Retinal pigment epithelial cell (primary cell): ENCODE measurements around the gene TULP3.

Experiments used
- DNase-seq: peaks from one replicate; pipeline ENCODE4 v3.0.0-alpha.2; 2010; ENCODE audit warnings: low read depth
- H3K4me3 ChIP-seq: 2 replicates; pipeline ENCODE4 v1.5.1; 2011; ENCODE audit warnings: mild to moderate bottlenecking, low read length, control low read depth, moderate library complexity
- TF ChIP-seq, protein P1 (sequence below): conservative IDR thresholded peaks from 2 replicates; pipeline ENCODE4 v1.5.1; 2011; ENCODE audit warnings: low read depth, low read length, control low read depth, inconsistent platforms

TULP3 gene

DNA sequence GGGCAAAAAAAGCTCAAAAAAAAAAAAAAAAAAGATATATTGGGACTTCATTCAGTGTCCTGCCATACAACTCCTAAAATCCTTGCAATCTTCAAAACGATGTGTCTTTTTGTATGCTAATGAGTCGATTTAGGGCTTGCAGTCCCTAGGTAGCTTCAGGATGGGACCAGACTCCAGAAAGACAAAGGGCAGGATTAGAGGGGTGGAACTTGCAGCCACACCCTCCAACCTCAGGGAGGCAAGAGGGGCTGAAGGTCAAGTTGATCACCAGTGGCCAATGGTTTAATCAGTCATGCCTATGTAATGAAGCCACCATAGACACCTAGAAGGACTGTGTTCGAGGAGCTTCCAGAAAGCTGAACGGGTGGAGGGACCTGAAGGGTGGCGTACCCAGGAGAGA lies 97.8 kb downstream of the TULP3 start:
- H3K4me3 ChIP-seq, result no peak overlapping the region
- TF ChIP-seq, protein P1, sequence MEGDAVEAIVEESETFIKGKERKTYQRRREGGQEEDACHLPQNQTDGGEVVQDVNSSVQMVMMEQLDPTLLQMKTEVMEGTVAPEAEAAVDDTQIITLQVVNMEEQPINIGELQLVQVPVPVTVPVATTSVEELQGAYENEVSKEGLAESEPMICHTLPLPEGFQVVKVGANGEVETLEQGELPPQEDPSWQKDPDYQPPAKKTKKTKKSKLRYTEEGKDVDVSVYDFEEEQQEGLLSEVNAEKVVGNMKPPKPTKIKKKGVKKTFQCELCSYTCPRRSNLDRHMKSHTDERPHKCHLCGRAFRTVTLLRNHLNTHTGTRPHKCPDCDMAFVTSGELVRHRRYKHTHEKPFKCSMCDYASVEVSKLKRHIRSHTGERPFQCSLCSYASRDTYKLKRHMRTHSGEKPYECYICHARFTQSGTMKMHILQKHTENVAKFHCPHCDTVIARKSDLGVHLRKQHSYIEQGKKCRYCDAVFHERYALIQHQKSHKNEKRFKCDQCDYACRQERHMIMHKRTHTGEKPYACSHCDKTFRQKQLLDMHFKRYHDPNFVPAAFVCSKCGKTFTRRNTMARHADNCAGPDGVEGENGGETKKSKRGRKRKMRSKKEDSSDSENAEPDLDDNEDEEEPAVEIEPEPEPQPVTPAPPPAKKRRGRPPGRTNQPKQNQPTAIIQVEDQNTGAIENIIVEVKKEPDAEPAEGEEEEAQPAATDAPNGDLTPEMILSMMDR, result no peak

More for the DNA sequence above, 97.8 kb downstream of the TULP3 start:
- DNase-seq, result no peak
